Astrocyte of the spinal cord (primary cell): ENCODE measurements around the gene SYT1.
"Not testable (repeated sequence)": the region's sequence is repeated elsewhere in the genome, so short reads cannot be mapped to it uniquely, and the experiment has no call there.

Experiments
- DNase-seq: peaks from one replicate; pipeline ENCODE4 v3.0.0; 2011; ENCODE audit warnings: low read depth, low spot score
- H3K4me3 ChIP-seq: 2 replicates; pipeline ENCODE4 v1.5.1; 2011; ENCODE audit warnings: low read depth, mild to moderate bottlenecking, low read length, moderate library complexity
- in situ Hi-C: cut with HindIII; loops from 2 replicates; pipeline ENCODE4 v1.10.0; 2017; ENCODE audit warnings: low sequenced_read_pairs
- TF ChIP-seq, protein P1 (sequence below): IDR thresholded peaks from 2 replicates; pipeline ENCODE4 v1.5.1; 2012; ENCODE audit warnings: low read depth, mild to moderate bottlenecking, low read length, inconsistent platforms

SYT1 gene

GRCh38 chr12:79422060-79422812 lies 557.7 kb downstream of the SYT1 start:
- in situ Hi-C loops = no loop called here
- peak; percentile 62 for DNase-seq
- TF ChIP-seq, protein P1, sequence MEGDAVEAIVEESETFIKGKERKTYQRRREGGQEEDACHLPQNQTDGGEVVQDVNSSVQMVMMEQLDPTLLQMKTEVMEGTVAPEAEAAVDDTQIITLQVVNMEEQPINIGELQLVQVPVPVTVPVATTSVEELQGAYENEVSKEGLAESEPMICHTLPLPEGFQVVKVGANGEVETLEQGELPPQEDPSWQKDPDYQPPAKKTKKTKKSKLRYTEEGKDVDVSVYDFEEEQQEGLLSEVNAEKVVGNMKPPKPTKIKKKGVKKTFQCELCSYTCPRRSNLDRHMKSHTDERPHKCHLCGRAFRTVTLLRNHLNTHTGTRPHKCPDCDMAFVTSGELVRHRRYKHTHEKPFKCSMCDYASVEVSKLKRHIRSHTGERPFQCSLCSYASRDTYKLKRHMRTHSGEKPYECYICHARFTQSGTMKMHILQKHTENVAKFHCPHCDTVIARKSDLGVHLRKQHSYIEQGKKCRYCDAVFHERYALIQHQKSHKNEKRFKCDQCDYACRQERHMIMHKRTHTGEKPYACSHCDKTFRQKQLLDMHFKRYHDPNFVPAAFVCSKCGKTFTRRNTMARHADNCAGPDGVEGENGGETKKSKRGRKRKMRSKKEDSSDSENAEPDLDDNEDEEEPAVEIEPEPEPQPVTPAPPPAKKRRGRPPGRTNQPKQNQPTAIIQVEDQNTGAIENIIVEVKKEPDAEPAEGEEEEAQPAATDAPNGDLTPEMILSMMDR = no peak
- no peak overlapping the region for H3K4me3 ChIP-seq

DNA sequence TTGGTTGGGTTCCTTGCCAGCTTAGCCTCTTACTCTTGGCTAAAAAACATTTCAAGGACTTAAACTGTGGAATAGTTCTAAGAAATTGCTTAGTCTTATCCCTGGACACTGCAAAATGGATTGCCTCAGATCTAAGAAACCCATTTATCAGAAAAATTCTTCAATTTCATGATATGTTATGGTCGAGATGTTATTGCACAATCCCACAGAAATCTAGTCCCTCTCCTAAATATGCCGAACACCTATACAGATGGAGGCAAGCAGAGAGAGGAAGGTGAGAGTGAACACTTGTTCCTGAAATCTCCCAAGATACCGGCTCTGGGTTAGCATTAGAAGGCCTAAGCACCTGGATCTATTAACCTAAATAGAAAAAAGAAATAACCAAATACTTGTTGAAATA lies 559.0 kb downstream of the SYT1 start:
- TF ChIP-seq, protein P1 = no peak
- no peak overlapping the region for H3K4me3 ChIP-seq
- in situ Hi-C loops = no loop called here
- no peak for DNase-seq

DNA sequence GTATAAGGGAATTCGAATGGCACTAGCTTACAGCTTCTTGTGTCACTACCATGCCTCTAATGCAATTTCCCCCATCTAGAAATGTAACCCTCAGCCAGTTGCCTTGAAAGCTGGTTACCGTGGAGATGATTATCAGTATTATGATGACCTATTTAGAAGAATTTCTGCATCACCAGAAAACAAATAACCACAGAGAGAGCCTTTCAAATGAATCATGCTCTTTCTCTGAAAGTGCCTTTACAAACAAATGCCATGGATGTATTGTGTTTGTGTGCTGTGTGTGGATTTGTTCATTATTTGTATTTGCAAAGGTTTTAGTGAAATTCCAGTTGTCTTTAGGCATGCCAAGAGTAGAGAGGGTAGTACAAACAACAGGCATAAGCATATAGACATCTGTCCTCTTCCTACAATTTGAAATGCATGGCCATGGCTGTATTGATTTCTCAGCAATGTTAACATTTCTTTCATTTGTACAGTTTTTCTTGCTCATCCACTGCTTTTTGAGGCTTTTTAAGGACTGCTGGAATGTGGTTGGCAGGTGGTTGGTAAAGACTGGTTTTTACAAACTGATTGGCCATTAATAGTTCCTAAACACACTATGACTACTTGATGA lies 559.6 kb downstream of the SYT1 start:
- TF ChIP-seq, protein P1 = no peak
- DNase-seq = peak; percentile 95
- H3K4me3 ChIP-seq = no peak overlapping the region
- in situ Hi-C loops = no loop called here

GRCh38 chr12:79426121-79426520 lies 561.5 kb downstream of the SYT1 start:
- in situ Hi-C loops = no loop called here
- no peak for DNase-seq
- H3K4me3 ChIP-seq = no peak overlapping the region
- TF ChIP-seq, protein P1 = no peak

DNA sequence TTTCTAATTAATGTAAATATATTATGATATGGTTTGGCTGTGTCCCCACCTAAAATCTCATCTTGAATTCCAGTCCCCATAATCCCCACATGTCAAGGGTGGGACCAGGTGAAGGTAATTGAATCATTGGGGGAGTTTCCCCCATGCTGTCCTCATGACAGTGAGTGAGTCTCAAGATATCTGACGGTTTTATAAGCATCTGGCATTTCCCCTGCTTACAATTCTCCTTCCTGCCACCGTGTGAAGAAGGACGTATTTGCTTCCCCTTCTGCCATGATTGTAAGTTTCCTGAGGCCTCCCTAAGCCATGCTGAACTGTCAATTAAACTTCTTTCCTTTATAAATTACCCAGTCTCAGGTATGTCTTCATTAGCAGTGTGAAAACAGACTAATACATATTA lies 562.2 kb downstream of the SYT1 start:
- in situ Hi-C loops, DNase-seq, H3K4me3 ChIP-seq: not testable (repeated sequence)

DNA sequence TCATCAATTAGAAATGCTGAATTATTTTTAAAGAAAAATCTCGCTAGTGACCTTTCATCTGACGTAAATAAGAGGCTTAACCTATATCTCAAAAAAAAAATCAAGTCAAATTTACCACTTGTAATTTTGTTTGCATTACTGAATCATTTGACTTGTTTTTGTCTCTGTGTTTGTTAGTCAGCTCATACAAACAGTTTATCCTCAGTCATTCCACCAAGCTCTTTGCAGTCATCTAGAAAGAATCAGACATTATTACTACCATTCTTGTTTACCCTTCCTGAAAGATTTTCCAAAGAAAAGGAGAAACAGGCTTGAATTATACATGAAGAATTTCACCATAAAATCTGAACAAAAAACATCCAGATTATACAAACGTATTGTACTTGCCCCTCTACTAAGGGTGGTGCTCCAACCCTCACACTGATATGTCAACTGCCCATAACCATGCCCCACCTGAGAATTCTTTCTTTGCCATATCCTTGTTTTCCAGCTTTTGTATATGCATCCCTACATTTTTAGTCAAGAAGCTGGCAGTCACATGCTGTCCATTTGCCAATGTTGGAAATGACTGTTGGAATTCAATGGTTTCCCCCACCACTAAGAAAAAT lies 569.0 kb downstream of the SYT1 start:
- in situ Hi-C loops = no loop called here
- no peak overlapping the region for H3K4me3 ChIP-seq
- DNase-seq = no peak
- TF ChIP-seq, protein P1 = no peak

DNA sequence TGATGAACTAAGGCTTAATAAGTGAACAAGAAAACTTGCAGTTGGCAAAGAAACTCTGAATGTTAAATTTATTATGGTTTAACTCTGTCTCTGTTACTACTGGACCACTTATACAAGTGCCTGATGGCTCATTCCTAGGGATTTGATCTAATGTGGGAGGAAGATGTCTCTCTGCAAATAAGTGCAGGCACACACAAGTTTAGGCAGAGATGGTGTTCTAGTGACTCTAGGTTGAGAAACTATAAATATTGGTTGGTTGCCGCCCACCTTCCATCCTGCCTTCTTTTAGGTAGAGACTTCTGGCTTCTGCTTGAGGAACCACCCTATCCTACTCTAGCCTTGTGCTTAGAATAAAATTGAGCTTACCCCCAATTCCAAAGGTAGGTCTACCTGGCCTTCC lies 570.0 kb downstream of the SYT1 start:
- in situ Hi-C loops = no loop called here
- H3K4me3 ChIP-seq = no peak overlapping the region
- DNase-seq = no peak
- TF ChIP-seq, protein P1 = no peak
